Large intestine (tissue), 3 donors: ENCODE measurements around the gene SHC4. TPM values are rescaled to one million over a fixed set of nuclear protein-coding genes. Genes with fewer than 3 reads are reported as not detected.

Source experiments
- DNase-seq, 2 donors: peaks; one replicate each; pipeline versions ENCODE4 v3.0.0 to v3.0.0-alpha.2; 2013
- H3K27ac ChIP-seq: one replicate; pipeline ENCODE4 v1.5.1; 2013; ENCODE audit warnings: low read length
- H3K27me3 ChIP-seq: 2 replicates; pipeline ENCODE4 v1.6.1; 2013; ENCODE audit warnings: low read length; ENCODE audit not compliant: control insufficient read depth, insufficient read depth
- H3K36me3 ChIP-seq: 2 replicates; pipeline ENCODE4 v1.6.1; 2013; ENCODE audit warnings: low read length; ENCODE audit not compliant: control insufficient read depth, insufficient read depth
- H3K4me1 ChIP-seq: one replicate; pipeline ENCODE4 v1.6.1; 2013; ENCODE audit warnings: low read length; ENCODE audit not compliant: control insufficient read depth, insufficient read depth
- H3K4me3 ChIP-seq: one replicate; pipeline ENCODE4 v1.5.1; 2013; ENCODE audit warnings: low read length
- H3K9me3 ChIP-seq: one replicate; pipeline ENCODE4 v1.6.1; 2013; ENCODE audit warnings: mild to moderate bottlenecking, low read depth, low read length, moderate library complexity; ENCODE audit not compliant: control insufficient read depth
- WGBS: methylation state at CpG from one replicate; pipeline ENCODE4 v1.1.5; 2013; ENCODE audit warnings: low lambda C conversion rate; ENCODE audit not compliant: insufficient coverage; 5-methylcytosine and 5-hydroxymethylcytosine counted together
- polyA plus RNA-seq: library from polyadenylated mRNA; unstranded; fragments of 120-200 nt; gene quantifications from one replicate; pipeline ENCODE4 v1.2.1, GENCODE V29; 2013

SHC4 gene
- polyA plus RNA-seq, 1 donor = 1.7 TPM

- no peaks in the 10 kb centered on the region for H3K9me3 ChIP-seq
- WGBS = 67% methylated on average over 1 of the region's 1 CpG
- H3K4me1 ChIP-seq = no peaks in the 10 kb centered on the region
- no peak overlapping the region for H3K4me3 ChIP-seq
- peaks cover 4% of the 10 kb centered on the region for H3K27me3 ChIP-seq
- H3K36me3 ChIP-seq = no peaks in the 10 kb centered on the region
- DNase-seq = no peak
- H3K27ac ChIP-seq = no peak overlapping the region
These were observed 140.0 kb downstream of the SHC4 start for GRCh38 chr15:48823706-48824105.

GRCh38 chr15:48823237-48823636 is 140.5 kb downstream of the SHC4 start:
- Histone ChIP-seq H3K9me3 (no peaks in the 10 kb centered on the region), H3K4me3 (no peak overlapping the region), H3K27me3 (peaks cover 4% of the 10 kb centered on the region), H3K36me3 (no peaks in the 10 kb centered on the region), H3K4me1 (no peaks in the 10 kb centered on the region), H3K27ac (no peak overlapping the region)
- DNase-seq = no peak
- no CpG with 5 or more reads among the region's 1 CpG for WGBS

- Histone ChIP-seq H3K4me3 (no peak overlapping the region), H3K27me3 (no peaks in the 10 kb centered on the region), H3K27ac (no peak overlapping the region), H3K36me3 (no peaks in the 10 kb centered on the region), H3K4me1 (no peaks in the 10 kb centered on the region), H3K9me3 (no peaks in the 10 kb centered on the region)
- DNase-seq = no peak
- WGBS = no CpG with 5 or more reads among the region's 2 CpGs
These were observed 149.4 kb downstream of the SHC4 start for GRCh38 chr15:48814286-48814685.

- Histone ChIP-seq H3K9me3 (no peaks in the 10 kb centered on the region), H3K36me3 (no peaks in the 10 kb centered on the region), H3K27ac (peak overlapping the region; percentile 13), H3K4me1 (no peaks in the 10 kb centered on the region), H3K27me3 (no peaks in the 10 kb centered on the region), H3K4me3 (peak overlapping the region; percentile 81)
- WGBS = 5% methylated on average over 3 of the region's 25 CpGs
- DNase-seq = peak in 1 of 2 donors; percentile 59
These were observed 152.3 kb downstream of the SHC4 start for GRCh38 chr15:48811325-48811958.

GRCh38 chr15:48810414-48811324 is 153.1 kb downstream of the SHC4 start, which contains the start of gene CEP152:
CEP152 (minus strand) TSS chr15:48811069; CDS start chr15:48805649, 5,420 bp downstream.
- WGBS = no CpG with 5 or more reads among the region's 51 CpGs
- DNase-seq = peak; percentile 99 to 100
- Histone ChIP-seq H3K36me3 (no peaks in the 10 kb centered on the region), H3K27ac (peak within 1 kb of the TSS; percentile 48), H3K4me3 (peak within 1 kb of the TSS; percentile 81), H3K27me3 (no peaks in the 10 kb centered on the region), H3K4me1 (no peaks in the 10 kb centered on the region), H3K9me3 (no peaks in the 10 kb centered on the region)

- no CpG with 5 or more reads among the region's 2 CpGs for WGBS
- no peak overlapping the region for H3K27ac ChIP-seq
- no peaks in the 10 kb centered on the region for H3K4me1 ChIP-seq
- H3K36me3 ChIP-seq = peaks cover 9% of the 10 kb centered on the region
- no peak for DNase-seq
- no peaks in the 10 kb centered on the region for H3K27me3 ChIP-seq
- no peaks in the 10 kb centered on the region for H3K9me3 ChIP-seq
- no peak overlapping the region for H3K4me3 ChIP-seq
These were observed 157.6 kb downstream of the SHC4 start for GRCh38 chr15:48806151-48806550.

GRCh38 chr15:48805591-48805990 is 158.1 kb downstream of the SHC4 start:
- 100% methylated on average over 1 of the region's 2 CpGs for WGBS
- Histone ChIP-seq H3K9me3 (no peaks in the 10 kb centered on the region), H3K36me3 (peaks cover 9% of the 10 kb centered on the region), H3K27ac (no peak overlapping the region), H3K27me3 (no peaks in the 10 kb centered on the region), H3K4me1 (no peaks in the 10 kb centered on the region), H3K4me3 (no peak overlapping the region)
- DNase-seq = no peak

GRCh38 chr15:48803877-48804276 is 159.8 kb downstream of the SHC4 start:
- WGBS = no CpG with 5 or more reads among the region's 2 CpGs
- peaks cover 5% of the 10 kb centered on the region for H3K4me1 ChIP-seq
- H3K9me3 ChIP-seq = no peaks in the 10 kb centered on the region
- peaks cover 9% of the 10 kb centered on the region for H3K36me3 ChIP-seq
- no peaks in the 10 kb centered on the region for H3K27me3 ChIP-seq
- DNase-seq = no peak
- H3K4me3 ChIP-seq = no peak overlapping the region
- H3K27ac ChIP-seq = no peak overlapping the region

- H3K36me3 ChIP-seq = peaks cover 9% of the 10 kb centered on the region
- H3K27ac ChIP-seq = no peak overlapping the region
- no peak overlapping the region for H3K4me3 ChIP-seq
- no peak for DNase-seq
- no peaks in the 10 kb centered on the region for H3K9me3 ChIP-seq
- peaks cover 5% of the 10 kb centered on the region for H3K4me1 ChIP-seq
- H3K27me3 ChIP-seq = no peaks in the 10 kb centered on the region
These were observed 160.9 kb downstream of the SHC4 start for GRCh38 chr15:48802867-48803266.

- Histone ChIP-seq H3K9me3 (no peaks in the 10 kb centered on the region), H3K4me1 (peaks cover 5% of the 10 kb centered on the region), H3K27me3 (no peaks in the 10 kb centered on the region), H3K36me3 (peaks cover 9% of the 10 kb centered on the region), H3K4me3 (no peak overlapping the region), H3K27ac (no peak overlapping the region)
- WGBS = 100% methylated on average over 1 of the region's 3 CpGs
- no peak for DNase-seq
These were observed 161.5 kb downstream of the SHC4 start for GRCh38 chr15:48802257-48802656.
